Epithelial cell of esophagus (primary cell): ENCODE data around the gene ARHGAP40.

Experiments used
- DNase-seq: peaks from one replicate; pipeline ENCODE4 v3.0.0; 2010; ENCODE audit warnings: low read depth
- H3K4me3 ChIP-seq: 2 replicates; pipeline ENCODE4 v1.5.1; 2011; ENCODE audit warnings: mild to moderate bottlenecking, low read length, control low read depth
- TF ChIP-seq, protein P1 (sequence below): IDR thresholded peaks from 2 replicates; pipeline ENCODE4 v1.5.1; 2011; ENCODE audit warnings: low read depth, mild to moderate bottlenecking, low read length, control low read depth, inconsistent platforms; ENCODE audit not compliant: insufficient read depth; ENCODE audit errors: missing control alignments

ARHGAP40 gene

DNA sequence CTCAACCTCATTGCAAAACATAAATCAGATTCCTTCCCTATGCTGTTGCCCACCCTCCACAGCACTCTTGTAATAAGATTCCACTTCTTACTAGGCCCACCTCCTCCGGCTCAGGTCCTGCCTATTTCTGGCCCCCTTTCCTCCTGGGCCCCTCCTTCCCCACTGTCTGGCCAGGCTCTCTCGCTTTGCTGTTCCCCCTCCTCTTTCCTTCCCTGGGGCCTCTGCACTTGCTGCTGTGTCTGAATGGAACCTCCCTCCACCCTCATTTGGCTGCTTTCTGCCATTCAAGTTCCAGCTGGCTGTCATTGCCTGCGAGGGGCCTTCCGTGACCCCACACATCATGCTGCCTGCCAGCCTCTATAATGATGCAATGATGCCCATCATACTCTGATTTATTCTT lies 38.9 kb downstream of the ARHGAP40 start:
- no peak overlapping the region for H3K4me3 ChIP-seq
- DNase-seq, result no peak
- TF ChIP-seq, protein P1, sequence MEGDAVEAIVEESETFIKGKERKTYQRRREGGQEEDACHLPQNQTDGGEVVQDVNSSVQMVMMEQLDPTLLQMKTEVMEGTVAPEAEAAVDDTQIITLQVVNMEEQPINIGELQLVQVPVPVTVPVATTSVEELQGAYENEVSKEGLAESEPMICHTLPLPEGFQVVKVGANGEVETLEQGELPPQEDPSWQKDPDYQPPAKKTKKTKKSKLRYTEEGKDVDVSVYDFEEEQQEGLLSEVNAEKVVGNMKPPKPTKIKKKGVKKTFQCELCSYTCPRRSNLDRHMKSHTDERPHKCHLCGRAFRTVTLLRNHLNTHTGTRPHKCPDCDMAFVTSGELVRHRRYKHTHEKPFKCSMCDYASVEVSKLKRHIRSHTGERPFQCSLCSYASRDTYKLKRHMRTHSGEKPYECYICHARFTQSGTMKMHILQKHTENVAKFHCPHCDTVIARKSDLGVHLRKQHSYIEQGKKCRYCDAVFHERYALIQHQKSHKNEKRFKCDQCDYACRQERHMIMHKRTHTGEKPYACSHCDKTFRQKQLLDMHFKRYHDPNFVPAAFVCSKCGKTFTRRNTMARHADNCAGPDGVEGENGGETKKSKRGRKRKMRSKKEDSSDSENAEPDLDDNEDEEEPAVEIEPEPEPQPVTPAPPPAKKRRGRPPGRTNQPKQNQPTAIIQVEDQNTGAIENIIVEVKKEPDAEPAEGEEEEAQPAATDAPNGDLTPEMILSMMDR, result no peak

DNA sequence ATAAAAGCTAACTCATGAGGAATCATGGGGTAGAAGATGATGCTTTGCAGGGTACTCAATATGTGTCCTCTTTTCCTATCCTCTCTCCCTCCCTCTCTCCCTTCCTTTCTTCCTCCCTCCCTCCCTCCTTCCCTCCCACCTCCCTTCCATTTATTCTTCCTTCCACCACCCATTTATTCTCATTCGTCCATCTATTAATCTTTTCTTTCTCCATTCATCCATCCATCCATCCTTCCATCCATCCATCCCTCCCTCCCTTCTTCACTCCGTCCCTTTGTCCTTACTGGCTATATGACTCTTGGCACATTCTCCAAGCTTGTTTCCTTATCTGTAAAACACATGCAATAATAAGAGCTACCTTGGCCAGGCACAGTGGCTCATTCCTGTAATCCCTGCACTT lies 40.9 kb downstream of the ARHGAP40 start:
- TF ChIP-seq, protein P1, result no peak
- DNase-seq, result no peak
- H3K4me3 ChIP-seq, result no peak overlapping the region

DNA sequence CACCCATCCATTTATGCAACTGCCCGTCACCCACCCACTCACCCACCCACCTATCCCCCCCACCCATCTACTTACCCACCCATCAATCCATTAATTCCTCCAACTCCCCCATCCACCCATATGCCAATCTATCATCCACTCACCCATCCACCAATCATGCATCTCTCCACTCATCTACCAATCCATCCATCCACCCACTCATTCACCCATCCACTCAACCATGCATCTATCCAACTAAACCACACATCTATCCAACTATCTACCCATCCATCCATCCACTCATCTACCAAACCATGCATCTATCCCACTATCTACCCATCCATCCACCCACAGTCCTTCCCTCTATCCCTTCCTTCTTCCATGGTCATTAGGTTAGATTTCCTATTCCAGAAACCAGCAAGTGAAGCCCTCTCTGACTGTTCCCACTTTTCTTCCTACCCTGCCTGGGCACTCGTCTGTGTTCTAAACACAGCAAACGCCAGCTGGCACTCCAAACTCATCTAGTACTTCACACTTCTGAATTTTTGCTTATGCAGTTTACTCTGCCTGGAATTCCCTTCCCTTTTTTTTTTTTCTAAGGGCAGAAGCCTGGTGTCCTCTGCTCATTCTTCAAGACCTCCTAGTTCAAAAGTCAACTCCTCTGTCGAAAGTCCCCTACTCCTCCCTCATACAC lies 43.1 kb downstream of the ARHGAP40 start:
- DNase-seq, result no peak
- H3K4me3 ChIP-seq, result no peak overlapping the region
- TF ChIP-seq, protein P1, result no peak

DNA sequence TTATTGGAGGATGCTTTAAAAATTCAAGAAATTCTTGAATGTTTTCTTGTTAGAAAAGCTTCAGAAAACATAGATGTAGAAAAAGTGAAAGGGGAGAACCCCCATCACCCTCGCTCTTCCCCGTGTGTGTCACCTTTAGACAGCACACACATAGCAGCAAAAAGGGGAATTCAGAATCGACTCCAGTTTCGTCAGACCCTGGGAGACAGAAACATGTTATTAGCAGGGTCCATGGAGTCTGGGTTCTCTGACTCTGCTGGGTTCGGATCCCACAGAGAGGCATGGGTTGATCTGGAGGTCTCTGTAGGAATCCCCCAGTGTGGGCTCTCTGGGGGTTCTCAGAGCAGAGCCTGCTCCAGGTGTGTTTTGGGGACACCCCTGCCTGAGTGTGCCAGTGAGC lies 43.7 kb downstream of the ARHGAP40 start:
- TF ChIP-seq, protein P1, result no peak
- H3K4me3 ChIP-seq, result no peak overlapping the region
- no peak for DNase-seq

DNA sequence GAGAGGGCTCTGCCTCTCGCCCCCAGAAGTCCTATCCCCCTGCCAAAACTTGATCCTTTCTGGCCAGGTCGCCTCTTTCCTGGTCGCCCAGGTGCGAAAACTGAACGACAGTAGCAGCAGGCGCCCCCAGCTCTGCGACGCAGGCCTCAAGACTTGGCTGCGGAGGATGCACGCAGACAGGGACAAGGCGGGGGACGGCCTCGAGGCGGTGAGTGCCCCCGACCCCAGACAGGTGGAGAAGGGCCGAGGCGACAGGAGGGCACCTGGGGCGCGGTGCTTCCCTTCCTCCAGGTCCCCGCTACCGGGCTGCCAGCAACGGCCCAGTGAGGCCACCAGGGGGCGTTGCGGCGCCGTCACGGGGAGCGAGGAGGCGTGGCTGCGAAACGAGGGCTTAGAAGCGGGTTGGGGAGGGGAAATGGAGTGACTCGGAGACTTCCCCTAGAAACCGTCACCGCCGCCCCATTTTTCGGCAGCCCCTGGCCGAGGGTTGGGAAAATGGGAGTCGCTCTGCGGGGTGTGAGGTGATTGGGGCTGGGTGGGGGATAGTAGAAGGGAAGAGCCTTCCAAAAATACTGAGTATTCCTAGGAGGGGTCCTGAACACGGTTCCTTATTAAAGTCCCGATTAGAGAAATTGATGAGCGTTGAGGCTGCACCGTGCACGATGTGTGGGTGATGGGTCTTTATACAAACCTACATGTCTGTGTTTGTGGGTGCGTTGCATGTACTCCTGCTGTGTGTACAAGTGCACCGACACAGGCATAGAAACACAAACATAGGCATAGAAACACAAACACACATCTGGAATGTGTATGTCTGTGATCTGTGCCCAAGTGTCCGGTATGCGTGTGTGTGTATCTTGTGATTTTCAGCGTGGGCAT lies 44.6 kb downstream of the ARHGAP40 start:
- H3K4me3 ChIP-seq, result peak overlapping the region; percentile 26
- DNase-seq, result peak; percentile 72
- TF ChIP-seq, protein P1, result peak; percentile 82

DNA sequence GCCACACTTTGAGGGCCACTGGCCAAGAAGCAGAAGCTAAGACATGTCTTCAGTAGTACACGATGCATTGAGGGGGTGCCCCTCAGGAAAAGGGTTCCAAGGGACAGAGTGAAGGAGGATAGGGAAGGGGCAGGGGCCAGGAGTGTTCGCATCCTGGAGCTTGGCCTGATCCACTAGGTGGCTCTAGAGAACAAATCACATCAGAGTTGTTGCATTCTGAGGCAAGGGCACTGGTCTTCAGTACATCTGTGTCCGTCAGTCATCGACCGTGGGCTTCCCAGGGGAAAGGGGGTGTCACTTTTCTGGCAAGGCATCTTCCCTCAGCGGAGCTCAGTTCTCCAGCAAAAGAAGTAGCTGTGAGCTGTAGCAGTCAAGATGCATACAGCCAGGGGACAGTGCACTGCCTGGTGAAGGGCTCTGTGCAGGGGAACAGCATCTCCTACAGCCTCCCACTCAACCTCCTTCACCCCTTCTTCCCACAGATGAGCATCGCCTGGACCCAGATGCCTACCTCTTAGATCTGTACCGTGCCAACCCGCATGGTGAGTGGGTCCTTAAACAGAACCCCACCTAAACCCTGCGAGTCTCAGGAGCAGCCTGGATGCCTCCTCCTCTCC lies 47.8 kb downstream of the ARHGAP40 start:
- peak; percentile 37 for DNase-seq
- TF ChIP-seq, protein P1, result peak; percentile 56
- H3K4me3 ChIP-seq, result no peak overlapping the region
